HG03064 (cell line): Measurements from ENCODE around the gene H3-3A.
"Not testable (repeated sequence)": the region's sequence is repeated elsewhere in the genome, so short reads cannot be mapped to it uniquely, and the experiment has no call there.

Source experiments
- ATAC-seq: cut with Tn5 transposase; IDR thresholded peaks from one replicate; pipeline ENCODE4 v1.9.1; 2021; ENCODE audit warnings: low read depth; ENCODE audit not compliant: unreplicated experiment

Gene H3-3A

GRCh38 chr1:226083302-226084101 is 21.0 kb downstream of the H3-3A start:
- peak; percentile 90 for ATAC-seq

GRCh38 chr1:226085675-226086285 is 23.3 kb downstream of the H3-3A start:
- ATAC-seq: no peak

- ATAC-seq: no peak
These were observed 24.3 kb downstream of the H3-3A start for GRCh38 chr1:226086776-226087175.

- ATAC-seq: no peak
These were observed 28.9 kb downstream of the H3-3A start for GRCh38 chr1:226091461-226091860.

GRCh38 chr1:226092048-226092820 is 29.7 kb downstream of the H3-3A start:
- ATAC-seq: not testable (repeated sequence)

- ATAC-seq: no peak
These were observed 30.4 kb downstream of the H3-3A start for GRCh38 chr1:226092965-226093364.

- no peak for ATAC-seq
These were observed 31.1 kb downstream of the H3-3A start for GRCh38 chr1:226093621-226094020.

GRCh38 chr1:226094451-226094850 is 31.9 kb downstream of the H3-3A start:
- ATAC-seq: no peak

GRCh38 chr1:226095286-226095685 is 32.8 kb downstream of the H3-3A start:
- no peak for ATAC-seq

GRCh38 chr1:226097866-226098625 is 35.5 kb downstream of the H3-3A start:
- ATAC-seq: no peak

- ATAC-seq: no peak
These were observed 36.6 kb downstream of the H3-3A start for GRCh38 chr1:226098870-226099835.

GRCh38 chr1:226100436-226101391 is 38.2 kb downstream of the H3-3A start:
- ATAC-seq: no peak

GRCh38 chr1:226104671-226105121 is 42.2 kb downstream of the H3-3A start:
- ATAC-seq: no peak

GRCh38 chr1:226107471-226108460 is 45.2 kb downstream of the H3-3A start:
- ATAC-seq: no peak

GRCh38 chr1:226108935-226109828 is 46.7 kb downstream of the H3-3A start:
- ATAC-seq: peak; percentile 5

GRCh38 chr1:226109829-226110248 is 47.3 kb downstream of the H3-3A start:
- peak; percentile 60 for ATAC-seq
